Prostate gland (tissue), 2 donors: ENCODE data around the gene PPP1R37. TPM values are rescaled to one million over a fixed set of nuclear protein-coding genes. Genes with fewer than 3 reads are reported as not detected.

ENCODE experiments used
- DNase-seq: peaks from one replicate; pipeline ENCODE4 v3.0.0-alpha.2; 2019; ENCODE audit warnings: low spot score
- H3K27ac ChIP-seq, 2 donors: fragments of 200-600 bp; sonication (generic); 2 replicates each; pipeline ENCODE4 v1.5.1; 2017 to 2019
- H3K27me3 ChIP-seq: fragments of 200-600 bp; sonication (generic); replicated peaks from 2 replicates; pipeline ENCODE4 v1.5.1; 2019; ENCODE audit not compliant: insufficient read depth
- H3K36me3 ChIP-seq, 2 donors: fragments of 200-600 bp; sonication (generic); 1 replicate in 1 of 2; 2 replicates in 1 of 2; pipeline versions ENCODE4 v1.5.1 to v1.8.1; 2017 to 2019
- H3K4me1 ChIP-seq: fragments of 200-600 bp; sonication (generic); replicated peaks from 2 replicates; pipeline ENCODE4 v1.5.1; 2019
- H3K4me3 ChIP-seq, 2 donors: fragments of 200-600 bp; sonication (generic); 2 replicates each; pipeline ENCODE4 v1.5.1; 2017 to 2019
- H3K9me3 ChIP-seq: fragments of 200-600 bp; sonication (generic); 2 replicates; pipeline ENCODE4 v1.5.1; 2017
- POLR2A ChIP-seq: fragments of 450-650 bp; IDR thresholded peaks from one replicate; pipeline ENCODE4 v1.6.1; 2016; ENCODE audit warnings: antibody characterized with exemption, mild to moderate bottlenecking
- POLR2AphosphoS5 ChIP-seq: sonication (generic); formaldehyde crosslinking; IDR thresholded peaks from one replicate; pipeline ENCODE4 v1.6.1; 2017; ENCODE audit warnings: antibody characterized with exemption
- WGBS: methylation state at CpG from one replicate; pipeline ENCODE4 v1.1.5; 2018; 5-methylcytosine and 5-hydroxymethylcytosine counted together
- intact Hi-C: fragments of 100-400 bp; cut with DNase I; formaldehyde crosslinking; loops from one replicate; pipeline ENCODE4 v1.14.2; 2022
- total RNA-seq, 2 donors: library from RNA; depleted of rRNA; stranded (reverse); fragments of >200 nt; gene quantifications; one replicate each; pipeline ENCODE4 v1.1.0, GENCODE V29; 2016
- TF ChIP-seq, protein P1 (sequence below), 4 experiments: fragments of 200-600 bp in 2 of 4; fragments of 450-650 bp in 2 of 4; sonication (generic) in 2 of 4; IDR thresholded peaks; 1 replicate in 3 of 4; 2 replicates in 1 of 4; pipeline ENCODE4 v1.5.1; 2016 to 2019; ENCODE audit warnings: antibody characterized with exemption in 4 of 4, mild to moderate bottlenecking in 2 of 4, moderate library complexity in 2 of 4

PPP1R37 gene
- total RNA-seq, 2 donors from 2014 or later, result 50.1 to 90.3 TPM

DNA sequence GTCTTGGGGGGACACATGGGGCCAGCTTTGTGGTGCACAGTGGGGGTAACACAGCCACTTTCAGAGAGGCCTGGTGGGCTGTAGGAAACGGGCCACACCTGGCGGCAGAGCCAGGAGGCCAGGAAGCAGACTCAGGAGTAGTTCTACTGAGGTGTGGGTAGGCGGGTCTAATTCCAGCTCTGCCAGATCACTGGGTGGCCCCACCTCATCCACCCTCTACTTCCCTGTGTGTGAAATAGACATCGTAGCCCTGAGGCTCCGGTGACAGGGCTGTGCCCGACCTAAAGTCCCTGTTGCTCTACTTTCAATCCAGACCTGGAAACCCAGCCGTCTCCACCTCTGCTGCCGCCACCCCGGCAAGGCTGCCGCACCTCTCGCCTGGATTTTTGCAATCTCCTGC, 63.8 kb downstream of the PPP1R37 start:
- peaks cover under 1% of the 10 kb centered on the region for H3K27me3 ChIP-seq
- TF ChIP-seq, protein P1, sequence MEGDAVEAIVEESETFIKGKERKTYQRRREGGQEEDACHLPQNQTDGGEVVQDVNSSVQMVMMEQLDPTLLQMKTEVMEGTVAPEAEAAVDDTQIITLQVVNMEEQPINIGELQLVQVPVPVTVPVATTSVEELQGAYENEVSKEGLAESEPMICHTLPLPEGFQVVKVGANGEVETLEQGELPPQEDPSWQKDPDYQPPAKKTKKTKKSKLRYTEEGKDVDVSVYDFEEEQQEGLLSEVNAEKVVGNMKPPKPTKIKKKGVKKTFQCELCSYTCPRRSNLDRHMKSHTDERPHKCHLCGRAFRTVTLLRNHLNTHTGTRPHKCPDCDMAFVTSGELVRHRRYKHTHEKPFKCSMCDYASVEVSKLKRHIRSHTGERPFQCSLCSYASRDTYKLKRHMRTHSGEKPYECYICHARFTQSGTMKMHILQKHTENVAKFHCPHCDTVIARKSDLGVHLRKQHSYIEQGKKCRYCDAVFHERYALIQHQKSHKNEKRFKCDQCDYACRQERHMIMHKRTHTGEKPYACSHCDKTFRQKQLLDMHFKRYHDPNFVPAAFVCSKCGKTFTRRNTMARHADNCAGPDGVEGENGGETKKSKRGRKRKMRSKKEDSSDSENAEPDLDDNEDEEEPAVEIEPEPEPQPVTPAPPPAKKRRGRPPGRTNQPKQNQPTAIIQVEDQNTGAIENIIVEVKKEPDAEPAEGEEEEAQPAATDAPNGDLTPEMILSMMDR (IDR thresholded peaks at IDR 0.05), result no peak
- no peak for TF ChIP-seq POLR2A
- TF ChIP-seq POLR2AphosphoS5, result no peak
- no peaks in the 10 kb centered on the region for H3K9me3 ChIP-seq
- peaks cover 28% of the 10 kb centered on the region for H3K4me1 ChIP-seq
- no peak overlapping the region for H3K4me3 ChIP-seq
- 64% methylated on average over 11 of the region's 11 CpGs for WGBS
- intact Hi-C loops, result no loop called here
- H3K27ac ChIP-seq, result no peak overlapping the region
- no peaks in the 10 kb centered on the region for H3K36me3 ChIP-seq
- no peak for DNase-seq

- intact Hi-C loops, result no loop called here
- 86% methylated on average over 23 of the region's 27 CpGs for WGBS
- H3K9me3 ChIP-seq, result no peaks in the 10 kb centered on the region
- H3K27ac ChIP-seq, result no peak overlapping the region
- no peak for DNase-seq
- H3K27me3 ChIP-seq, result no peaks in the 10 kb centered on the region
- peaks cover 20% of the 10 kb centered on the region for H3K4me1 ChIP-seq
- H3K4me3 ChIP-seq, result no peak overlapping the region
- TF ChIP-seq, protein P1 (IDR thresholded peaks at IDR 0.05), result no peak
- TF ChIP-seq POLR2A (no peak), POLR2AphosphoS5 (no peak)
- no peaks in the 10 kb centered on the region for H3K36me3 ChIP-seq
Measured at GRCh38 chr19:45158503-45159209, 65.7 kb downstream of the PPP1R37 start.

DNA sequence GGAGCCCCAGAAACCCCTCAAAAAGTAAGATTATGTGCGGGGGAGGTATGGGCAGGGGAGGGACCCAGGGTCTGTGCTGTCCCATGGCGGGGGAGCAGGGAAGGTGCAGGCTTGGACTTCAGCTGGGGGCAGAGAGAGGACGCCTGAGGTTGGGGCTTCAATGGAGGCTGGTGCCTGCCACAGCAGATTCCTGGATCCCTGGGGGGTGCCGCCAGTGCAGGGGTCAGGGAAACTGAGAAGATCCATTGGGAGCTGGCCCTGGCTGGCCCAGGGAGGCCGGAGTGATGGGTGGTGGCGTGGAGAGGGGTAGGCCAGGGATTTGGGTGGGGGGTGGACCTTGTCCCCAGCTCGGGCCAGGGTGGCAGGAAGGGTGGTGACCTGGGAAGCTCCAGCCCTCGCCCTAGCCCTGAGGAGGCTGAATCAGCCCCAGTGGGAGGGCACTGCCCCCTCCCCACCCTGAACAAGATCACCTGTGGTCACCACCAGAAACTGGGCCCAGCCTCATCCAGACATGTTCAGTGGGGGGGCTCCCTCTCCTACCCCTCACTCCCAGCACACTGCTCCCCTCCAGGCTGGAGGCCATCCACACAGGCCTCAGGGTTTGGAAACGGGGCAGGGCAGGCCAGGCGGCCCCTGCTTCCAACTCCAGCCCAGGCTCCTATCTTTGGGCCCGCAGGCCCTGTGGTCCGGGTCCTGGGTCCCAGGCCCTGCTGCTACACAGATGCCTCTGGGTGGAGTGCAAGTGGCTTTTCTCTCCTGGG, 66.4 kb downstream of the PPP1R37 start:
- no peak overlapping the region for H3K27ac ChIP-seq
- H3K9me3 ChIP-seq, result no peaks in the 10 kb centered on the region
- H3K4me1 ChIP-seq, result peaks cover 21% of the 10 kb centered on the region
- no peaks in the 10 kb centered on the region for H3K36me3 ChIP-seq
- intact Hi-C loops, result no loop called here
- DNase-seq, result no peak
- 89% methylated on average over 12 of the region's 12 CpGs for WGBS
- H3K27me3 ChIP-seq, result no peaks in the 10 kb centered on the region
- TF ChIP-seq POLR2AphosphoS5 (no peak), POLR2A (no peak)
- TF ChIP-seq, protein P1 (IDR thresholded peaks at IDR 0.05), result no peak
- H3K4me3 ChIP-seq, result no peak overlapping the region

GRCh38 chr19:45159971-45160324, 67.0 kb downstream of the PPP1R37 start:
- Histone ChIP-seq H3K36me3 (no peaks in the 10 kb centered on the region), H3K9me3 (no peaks in the 10 kb centered on the region), H3K27me3 (no peaks in the 10 kb centered on the region), H3K4me1 (peaks cover 23% of the 10 kb centered on the region), H3K27ac (no peak overlapping the region), H3K4me3 (no peak overlapping the region)
- WGBS, result 81% methylated on average over 10 of the region's 10 CpGs
- intact Hi-C loops, result no loop called here
- no peak for TF ChIP-seq POLR2A
- TF ChIP-seq, protein P1 (IDR thresholded peaks at IDR 0.05), result no peak
- no peak for TF ChIP-seq POLR2AphosphoS5
- no peak for DNase-seq
